GM19438 (cell line): ENCODE data around the gene SGMS2.

Source experiments
- ATAC-seq: cut with Tn5 transposase; IDR thresholded peaks from one replicate; pipeline ENCODE4 v1.9.1; 2021; ENCODE audit warnings: low read depth; ENCODE audit not compliant: unreplicated experiment

The SGMS2 gene

DNA sequence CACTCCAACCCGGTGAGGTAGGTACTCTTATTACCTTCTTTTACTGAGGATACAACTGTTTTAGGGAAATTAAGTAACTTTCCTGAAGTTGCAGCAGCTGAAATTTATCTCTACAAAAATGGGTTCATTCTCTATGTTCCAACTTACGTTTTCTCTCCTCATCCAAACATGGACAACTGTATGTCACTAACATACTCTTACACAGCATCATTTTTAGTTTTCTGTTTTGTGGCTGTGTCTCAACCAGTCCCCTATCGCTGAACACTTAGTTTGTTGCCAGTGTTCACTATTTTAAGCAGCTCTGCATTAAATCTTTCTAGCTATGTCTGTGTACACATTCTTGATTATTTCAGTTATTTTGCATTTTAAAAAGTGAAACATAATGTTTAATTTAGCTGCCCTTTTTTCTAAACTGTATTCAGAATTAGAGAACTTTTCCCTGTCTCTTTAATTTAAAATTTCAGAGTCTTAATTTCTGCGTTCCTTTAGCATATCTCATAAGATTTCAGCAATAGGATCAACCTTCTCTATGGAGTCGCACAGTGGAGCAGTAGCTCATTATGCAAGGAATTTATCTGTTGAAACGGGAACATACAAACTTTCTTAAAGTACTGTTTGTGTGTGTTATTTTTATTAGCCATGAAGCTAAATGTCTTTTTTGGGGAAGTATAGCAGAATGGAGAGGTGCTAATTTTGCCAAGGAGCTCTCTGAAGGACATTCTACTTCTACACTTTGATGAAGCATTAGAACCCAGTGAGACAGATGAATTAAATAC, 3.8 kb downstream of the SGMS2 start:
- no peak for ATAC-seq

DNA sequence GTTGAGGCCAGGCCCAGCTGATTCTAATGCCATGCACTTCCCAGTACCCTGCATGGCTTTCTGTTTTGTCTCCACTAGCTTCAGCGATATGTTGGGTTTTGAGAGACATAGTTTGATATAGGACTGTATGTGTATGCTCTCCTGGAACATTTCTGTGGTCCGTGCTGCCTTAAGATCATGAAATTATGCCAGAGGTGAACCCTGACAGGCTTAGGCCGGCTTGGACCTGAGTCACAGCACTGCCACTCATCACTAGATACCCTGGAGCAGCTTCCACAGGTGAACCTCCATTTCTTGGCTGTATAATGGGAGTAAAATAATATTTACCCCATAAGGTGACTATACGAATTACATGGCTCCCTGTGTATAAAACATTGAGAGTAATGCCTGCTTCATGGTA, 6.4 kb downstream of the SGMS2 start:
- ATAC-seq = no peak

DNA sequence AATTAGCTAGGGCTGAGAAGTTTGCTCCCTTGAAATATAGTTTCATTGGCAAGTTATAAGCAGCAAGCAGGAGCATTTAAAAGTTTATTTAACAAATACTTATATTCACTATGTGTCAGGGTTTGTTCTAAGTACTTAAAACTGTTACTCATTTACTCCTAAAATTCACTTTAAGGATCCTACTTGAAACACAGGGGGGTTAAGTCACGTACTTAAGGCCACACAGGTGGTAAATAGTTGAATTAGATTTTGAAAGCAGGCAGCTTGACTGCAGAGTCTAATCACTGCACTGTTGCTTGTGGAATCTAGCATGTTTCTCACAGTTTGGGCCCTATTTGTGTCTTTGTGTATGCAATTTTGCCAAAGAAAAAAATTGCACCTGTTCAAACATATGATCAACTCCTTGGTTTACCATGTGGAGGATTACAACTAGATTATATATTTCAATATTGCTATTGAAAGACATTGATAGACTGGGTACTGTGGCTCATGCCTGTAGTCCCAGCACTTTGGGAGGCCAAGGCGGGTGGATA, 7.6 kb downstream of the SGMS2 start:
- no peak for ATAC-seq

DNA sequence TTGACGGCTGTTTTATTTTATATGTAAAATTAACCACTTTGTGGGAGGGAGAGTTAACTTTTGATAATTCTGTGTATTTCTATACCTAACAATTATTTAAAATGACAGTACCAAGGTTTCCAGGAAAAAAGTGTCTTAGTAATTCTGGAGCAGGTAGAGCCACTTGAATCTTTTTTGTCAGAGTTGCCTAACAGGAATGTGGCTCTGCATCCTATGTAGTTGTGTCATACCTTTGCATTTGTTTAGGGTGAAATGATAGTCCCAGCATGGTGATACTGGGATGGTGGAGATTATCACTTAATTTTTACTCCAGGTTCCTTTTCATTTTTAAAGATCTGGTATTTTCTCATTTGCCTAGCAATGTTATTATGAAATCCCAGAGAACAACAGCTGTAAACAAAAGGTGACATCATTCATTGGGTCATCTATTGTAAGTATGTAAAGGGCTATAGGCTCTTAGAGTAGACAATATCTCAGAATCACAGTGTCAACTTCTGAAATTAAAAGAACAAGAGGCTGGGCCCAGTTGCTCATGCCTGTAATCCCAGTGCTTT, 9.6 kb downstream of the SGMS2 start:
- no peak for ATAC-seq

DNA sequence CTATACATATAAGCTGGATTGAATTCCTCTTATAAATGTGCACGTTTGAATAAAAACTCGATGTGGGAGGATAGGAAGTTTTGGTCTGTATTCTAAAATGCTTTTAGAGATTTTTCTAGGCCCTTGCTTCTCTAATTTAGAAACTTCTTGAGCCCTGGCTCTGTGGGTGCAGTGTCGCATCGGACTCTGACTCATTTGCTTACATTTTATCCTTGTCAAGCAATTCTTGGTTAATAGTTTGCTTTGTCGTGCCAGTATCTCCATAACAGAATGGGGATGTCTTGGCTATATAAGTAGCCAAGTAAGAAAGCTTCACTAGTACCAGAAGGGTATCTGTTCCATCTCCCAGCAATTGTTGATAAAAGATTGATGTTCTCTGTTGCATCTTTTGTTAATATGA, 10.7 kb downstream of the SGMS2 start:
- no peak for ATAC-seq

DNA sequence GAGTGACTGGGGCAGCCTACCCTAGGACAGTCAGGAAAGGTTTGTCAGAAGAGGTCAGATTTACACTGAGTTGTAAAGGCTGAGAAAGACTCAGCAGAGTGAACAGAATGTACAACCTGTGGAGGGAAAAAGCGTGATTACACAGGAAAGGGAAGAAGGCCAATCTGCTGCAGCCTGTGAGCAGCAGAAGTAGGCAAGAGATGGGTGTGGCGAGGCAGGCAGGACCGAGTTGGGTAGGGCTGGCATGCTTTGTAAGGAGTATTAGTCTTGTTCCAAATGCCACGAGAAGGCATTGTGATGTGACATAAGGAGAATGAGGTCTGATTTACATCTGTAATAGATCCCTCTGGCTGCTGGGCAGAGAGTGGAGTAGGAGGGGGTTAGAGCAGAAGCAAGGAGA, 12.6 kb downstream of the SGMS2 start:
- ATAC-seq = no peak

DNA sequence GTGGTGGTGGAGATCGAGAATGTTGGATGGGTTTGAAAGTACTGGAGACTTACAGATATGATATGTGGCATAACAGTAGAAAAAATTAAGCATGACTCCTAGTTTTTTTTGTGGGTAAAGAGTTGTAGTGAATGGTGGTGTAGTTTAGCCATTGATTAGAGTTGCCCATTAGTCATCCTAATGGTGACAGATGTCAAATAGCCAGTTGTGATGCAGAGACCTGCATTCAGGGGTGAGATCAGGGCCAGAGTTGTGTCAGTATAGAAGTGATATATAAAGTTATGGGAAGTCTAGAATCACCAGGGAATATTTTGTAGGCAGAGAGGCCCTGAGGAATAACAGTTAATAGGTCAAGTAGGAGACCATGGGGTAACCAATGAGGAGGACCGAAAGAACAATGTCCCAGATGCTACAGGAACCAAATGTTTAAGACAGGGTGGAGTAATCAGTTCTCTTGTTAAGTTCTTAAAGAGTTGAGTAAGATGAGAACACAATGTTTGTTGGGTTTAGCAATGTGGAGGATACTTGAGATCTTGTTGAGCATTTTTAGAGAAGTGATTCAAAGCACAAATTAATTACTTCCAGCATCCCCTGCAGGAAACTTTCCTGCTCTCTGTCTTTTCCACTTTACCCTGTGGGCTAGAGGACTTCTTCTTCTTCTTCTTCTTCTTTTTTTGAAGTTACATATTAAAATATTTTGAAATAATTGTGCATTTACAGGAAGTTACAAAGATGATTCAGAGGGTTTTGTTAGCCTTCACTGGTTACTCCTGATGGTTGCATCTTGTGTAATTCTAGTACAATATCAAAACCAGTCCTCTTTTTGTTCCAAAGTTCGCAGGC, 13.3 kb downstream of the SGMS2 start:
- ATAC-seq = no peak

DNA sequence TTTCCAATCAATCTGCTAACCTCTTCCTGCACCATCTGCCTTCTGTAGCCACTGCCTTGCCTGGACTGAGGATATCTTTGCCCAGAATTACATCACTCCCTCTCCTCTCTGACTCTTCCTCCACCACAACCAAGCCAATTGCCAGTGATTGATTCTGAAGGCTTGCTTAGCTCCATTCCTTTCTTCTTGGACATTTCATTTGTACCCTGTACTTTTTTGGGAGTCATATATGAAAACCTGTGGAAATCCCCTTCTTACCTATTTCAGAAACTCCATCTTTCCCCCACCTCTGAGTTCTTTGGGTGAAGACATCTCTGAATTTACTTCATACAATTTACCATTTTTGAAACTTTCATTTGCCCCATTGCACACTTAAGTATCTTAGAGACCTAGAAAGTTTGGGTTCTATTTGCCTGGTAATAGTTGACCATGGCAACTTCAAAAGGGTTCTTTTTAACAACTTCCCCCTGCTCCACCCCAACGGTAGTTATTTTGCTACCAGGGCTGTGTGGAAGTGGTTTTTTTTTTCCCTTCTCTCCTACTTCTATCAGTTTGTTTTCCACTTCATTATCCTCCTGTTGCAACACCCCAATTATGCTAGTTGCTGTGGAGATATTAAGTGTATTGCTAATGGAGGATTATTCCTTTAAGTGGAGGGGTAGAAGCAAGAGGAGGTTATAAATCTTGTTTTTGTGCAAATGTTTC, 14.3 kb downstream of the SGMS2 start:
- no peak for ATAC-seq

DNA sequence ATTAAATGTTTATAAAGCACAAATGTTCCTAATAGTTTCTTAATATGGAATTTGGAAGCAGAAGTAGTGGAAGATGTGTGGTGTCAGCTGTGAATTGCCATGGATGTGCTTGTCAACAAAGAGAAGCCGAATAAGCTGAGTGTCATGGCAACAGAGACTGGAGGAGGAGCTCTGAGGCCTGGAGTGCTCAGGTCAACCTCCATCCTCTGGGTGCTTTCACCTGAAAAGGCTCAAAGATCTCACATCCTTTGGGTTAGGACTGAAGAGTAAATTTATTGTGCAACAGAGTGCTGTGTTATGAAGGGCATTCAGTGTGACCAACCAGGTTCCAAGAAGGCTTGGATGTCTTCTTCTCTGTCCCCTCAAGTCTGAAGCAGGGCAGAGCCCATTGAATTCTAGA, 18.7 kb downstream of the SGMS2 start:
- ATAC-seq = no peak

DNA sequence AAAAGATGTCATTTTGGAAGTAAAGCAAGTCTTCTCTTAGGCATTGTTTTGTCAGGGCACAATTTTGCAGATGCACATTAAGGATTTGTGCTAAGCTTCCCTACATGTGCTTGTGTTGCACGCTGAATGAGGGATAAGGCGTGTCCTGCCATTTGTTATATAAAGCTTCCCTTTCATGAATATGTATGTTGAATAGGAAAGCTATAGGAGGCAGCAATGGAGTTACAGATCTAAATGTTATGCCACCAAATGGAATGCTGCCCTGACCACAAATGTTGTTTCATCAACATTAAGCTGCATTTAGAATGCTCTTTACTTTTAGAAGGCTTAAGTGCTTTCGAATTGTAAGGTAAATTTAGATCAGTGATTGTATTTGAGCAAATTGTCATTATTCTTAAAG, 20.9 kb downstream of the SGMS2 start:
- ATAC-seq = no peak

DNA sequence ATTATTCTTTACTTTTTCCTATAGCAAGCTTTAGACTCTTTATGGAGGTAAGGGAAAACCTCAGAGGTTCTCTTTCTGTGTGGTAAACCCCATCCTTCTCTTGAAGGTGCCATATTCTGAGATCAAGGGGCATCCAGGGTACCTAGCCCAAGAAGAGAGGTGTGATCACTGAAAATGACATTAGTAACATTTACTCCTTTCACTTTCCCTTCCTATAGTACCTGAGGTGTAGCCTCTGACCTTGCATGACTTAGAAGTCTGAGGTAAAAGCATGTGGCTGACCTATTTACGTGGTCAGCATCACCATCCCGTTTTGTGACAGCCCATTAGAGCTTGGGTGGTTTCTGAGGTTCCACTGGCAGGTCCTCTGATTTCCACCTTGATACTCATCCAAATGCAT, 25.7 kb downstream of the SGMS2 start:
- ATAC-seq = no peak

DNA sequence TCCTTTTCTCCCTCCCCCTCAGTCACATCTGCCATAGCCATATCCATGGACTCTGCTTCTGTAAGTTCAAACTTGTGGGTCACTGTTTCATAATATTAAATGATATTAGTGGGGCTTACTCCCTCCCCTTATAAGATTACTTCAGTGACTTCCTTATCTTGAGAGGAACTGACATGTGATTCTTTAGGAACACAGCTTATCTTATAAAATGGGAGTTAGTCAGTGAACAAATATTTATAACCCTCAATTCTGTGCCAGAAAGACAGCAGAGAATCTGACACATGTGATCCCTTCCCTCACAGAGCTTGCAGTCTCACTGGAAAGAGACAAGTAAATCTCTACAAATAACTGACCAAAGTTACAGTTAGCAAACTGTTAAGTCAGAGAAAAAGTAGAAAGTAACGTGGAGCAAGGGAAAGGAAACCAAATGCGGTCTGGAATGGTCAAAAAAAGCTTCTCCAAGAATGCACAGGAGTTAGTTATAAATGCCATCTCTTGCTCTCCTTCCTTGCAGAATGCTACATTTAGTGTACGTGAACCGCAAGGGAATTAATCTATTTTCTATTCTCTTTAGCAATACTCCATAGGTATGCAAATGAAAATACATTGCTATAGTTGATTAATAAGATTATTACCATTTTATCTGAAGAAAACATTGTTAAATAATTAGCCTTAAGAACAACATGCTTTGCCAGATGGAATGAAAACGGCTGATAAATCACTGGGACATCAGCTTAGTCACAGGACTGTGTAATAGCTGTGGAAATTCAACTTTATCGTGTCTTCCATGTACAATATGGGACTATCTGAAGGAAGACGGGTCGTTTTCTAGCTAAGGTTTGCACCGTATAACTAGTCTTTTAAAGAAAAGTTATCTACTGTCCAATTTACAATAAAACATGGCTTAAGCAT, 29.0 kb downstream of the SGMS2 start:
- ATAC-seq = no peak

DNA sequence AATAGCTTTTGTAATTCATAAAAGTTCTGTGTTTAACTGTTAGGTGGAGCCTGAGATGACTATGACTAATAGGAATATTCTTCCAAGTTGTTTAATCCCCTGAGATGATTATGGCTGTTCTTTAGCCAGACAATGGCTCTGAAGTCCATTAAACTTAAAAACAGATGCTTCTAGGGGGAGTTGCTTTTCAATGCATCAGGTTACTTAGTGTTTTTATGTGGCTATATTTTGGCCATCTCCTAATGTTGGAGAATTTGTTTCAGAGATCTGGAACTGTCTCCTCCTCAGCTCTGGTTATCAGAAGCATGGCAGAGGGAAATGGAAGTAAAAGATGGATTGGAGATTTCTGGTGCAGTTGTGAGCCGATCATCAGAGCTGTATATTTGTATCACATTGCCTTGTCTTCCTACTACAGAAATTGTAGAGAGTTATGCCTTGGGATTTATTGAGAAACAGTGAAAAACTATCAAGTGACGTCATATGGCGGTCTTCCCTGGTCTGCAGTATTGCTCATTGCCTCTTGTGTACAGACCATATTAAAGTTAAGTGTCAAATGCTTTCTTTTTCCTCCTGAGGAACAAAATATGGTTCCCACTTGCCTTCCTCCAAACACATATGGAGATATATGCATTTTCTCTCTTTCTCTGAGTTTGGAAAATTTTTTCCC, 29.8 kb downstream of the SGMS2 start:
- ATAC-seq = no peak

DNA sequence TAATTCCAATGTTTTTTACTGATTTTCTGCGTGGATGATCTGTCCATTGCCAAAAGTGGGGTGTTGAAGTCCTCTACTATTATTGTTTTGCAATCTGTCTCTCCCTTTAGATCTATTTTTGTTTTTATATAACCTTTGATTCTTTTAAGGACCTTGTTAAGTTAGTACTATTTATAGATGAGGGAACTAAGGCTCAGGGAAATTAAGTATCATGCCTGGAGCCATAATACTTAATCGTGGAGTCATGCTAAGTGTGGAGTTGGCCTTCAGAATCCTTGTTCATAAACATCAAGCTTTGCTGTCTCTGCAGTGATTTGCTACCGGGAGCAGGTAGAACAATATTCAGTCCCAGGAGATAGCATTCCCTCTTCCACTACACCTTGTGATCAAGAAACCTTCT, 31.0 kb downstream of the SGMS2 start:
- ATAC-seq = no peak

DNA sequence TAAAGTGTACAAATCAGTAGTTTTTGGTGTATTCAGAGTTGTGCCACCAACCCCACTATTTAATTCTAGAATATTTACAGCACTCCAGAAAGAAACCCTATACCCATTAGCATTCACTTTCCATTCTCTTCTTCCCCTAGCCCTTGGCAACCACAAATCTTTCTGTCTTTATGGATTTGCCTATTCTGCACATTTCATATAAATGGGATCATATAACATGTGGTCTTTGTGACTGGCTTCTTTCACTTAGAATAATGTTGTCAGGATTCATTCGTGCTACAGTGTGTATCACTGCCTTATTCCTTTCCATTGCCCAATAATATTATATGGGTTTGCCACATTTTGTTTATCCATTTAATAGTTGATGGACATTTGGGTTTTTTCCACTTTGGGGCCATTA, 32.2 kb downstream of the SGMS2 start:
- ATAC-seq = no peak

DNA sequence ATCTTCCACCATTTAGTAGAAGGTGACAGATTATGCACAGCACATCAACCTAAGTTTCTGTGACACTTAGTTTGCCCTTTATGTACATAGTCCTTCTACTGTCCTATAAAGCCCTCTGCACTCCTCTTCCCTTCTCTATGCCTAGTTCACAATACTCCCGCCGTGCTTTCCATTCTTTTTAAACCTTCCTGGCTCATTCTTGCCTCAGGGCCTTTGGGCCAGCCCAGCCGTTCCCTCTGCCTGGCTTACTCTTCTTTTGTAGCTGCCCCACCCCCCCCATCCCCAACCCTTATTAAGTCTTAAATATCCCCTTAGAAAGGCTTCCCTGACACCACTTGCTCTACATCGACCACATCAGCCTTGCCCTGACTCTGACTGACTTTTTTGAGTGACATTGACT, 33.0 kb downstream of the SGMS2 start:
- ATAC-seq = no peak

DNA sequence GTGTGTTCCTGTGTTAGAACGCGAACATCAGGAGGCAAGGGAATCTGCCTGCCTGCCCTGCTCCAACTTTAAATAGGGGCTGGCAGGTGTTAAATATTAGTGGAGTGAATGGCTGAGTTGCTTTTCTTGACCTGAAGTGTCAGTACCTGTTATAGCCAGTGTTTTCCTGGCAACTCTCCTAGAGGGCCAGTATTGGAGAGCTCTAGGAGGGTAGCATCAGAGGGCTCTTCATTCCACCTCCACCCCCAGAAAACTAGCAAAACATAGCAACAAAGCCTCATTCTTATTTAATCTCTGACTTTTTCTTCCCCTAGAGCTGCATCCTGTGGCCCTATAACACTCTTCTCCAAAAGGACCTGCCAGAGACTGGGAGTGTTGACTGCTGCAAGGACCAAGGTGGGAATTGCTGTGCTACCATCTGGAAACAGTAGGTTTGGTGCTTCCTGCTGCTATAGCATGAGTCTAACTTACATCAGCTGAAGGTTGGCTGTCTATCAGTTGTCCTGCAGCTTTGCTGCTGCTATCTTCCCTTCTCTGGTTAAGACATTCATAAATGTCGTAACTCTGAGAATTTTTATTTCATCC, 33.5 kb downstream of the SGMS2 start:
- ATAC-seq = no peak

DNA sequence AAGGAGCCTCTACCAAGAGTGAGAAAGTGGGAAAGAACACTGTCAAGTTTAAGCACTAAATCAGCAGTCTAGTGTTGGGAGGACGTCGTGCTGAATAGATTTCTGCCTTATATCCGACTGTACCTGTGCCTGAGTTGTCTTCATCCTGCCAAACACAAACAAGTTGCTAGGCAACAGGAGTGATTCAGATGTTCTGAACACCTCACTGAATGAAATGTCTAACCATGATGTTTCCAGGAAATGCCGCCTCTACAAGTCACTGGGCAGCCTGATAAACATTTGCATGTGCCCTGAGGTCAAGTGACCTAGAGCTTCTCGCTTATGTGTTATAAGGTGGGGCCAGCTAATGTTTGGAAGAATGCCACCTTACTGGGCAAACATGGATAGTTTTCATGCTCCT, 37.9 kb downstream of the SGMS2 start:
- ATAC-seq = no peak

DNA sequence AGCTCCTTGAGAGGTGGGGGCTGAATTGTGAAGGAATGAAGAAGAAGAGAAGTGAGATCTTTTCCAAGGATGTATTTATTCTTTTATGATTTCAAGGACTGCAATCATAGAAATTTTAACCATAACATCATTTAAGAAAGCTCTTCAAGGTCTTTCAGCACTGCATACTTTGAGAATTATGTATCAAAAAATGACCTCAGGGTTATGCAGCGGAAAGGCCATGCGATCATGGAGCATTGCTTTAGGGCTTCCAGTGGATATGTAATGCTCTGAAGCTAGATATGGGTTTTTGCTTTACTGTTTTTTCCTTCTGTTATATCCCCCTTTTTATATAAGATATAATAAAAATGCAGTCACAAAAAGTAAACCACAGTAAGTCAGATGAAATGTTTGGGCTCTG, 38.7 kb downstream of the SGMS2 start:
- ATAC-seq = no peak
